Activated naive CD8-positive, alpha-beta T cell (primary cell): Measurements from ENCODE around the gene EIF1AY.
"Not testable (repeated sequence)": the region's sequence is repeated elsewhere in the genome, so short reads cannot be mapped to it uniquely, and the experiment has no call there.

Experiments
- H3K27ac Mint-ChIP-seq: one replicate; pipeline ENCODE4 v1.8.0; 2021; ENCODE audit warnings: mixed read lengths
- H3K27me3 Mint-ChIP-seq: one replicate; pipeline ENCODE4 v1.8.0; 2021; ENCODE audit warnings: mixed read lengths
- H3K36me3 Mint-ChIP-seq: one replicate; pipeline ENCODE4 v1.8.0; 2021; ENCODE audit warnings: mixed read lengths
- H3K4me1 Mint-ChIP-seq: one replicate; pipeline ENCODE4 v1.8.0; 2021; ENCODE audit warnings: low read depth, mixed read lengths
- H3K4me3 Mint-ChIP-seq: one replicate; pipeline ENCODE4 v1.8.0; 2021; ENCODE audit warnings: mild to moderate bottlenecking, mixed read lengths
- H3K9me3 Mint-ChIP-seq: one replicate; pipeline ENCODE4 v1.8.0; 2021; ENCODE audit warnings: low read depth, mixed read lengths

The EIF1AY gene, protein sequence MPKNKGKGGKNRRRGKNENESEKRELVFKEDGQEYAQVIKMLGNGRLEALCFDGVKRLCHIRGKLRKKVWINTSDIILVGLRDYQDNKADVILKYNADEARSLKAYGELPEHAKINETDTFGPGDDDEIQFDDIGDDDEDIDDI

DNA sequence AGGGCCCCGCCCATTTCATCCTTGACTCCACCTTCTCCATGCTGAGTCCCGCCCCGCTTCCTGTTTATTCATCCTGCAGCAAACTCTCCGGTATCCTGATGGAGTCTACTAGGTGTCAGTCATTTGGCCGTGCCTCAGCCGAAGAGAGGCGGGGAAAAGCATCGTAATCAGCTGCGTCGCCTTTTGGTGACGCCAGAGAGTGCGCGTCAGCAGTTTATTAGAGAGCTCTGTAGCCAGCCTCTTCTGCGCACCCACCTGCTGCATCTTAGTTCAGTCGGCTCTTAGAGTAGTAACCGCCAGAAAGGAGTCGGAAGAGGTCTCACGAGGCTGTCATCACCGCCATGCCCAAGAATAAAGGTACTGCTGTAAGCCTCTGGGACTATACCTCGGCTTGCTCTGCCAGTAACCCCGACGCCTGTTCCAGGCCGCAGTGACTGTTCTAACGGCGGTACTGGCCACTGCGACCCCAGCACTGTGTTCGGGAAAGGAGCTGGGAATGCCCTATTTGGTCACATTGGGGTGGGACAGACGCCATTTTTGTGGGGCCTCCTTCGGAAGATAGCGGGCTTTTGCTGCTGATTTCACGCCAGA lies at the start of gene EIF1AY:
EIF1AY (plus strand) TSS at position 246 of the 591 bp plus-strand sequence; CDS start at position 342, 96 bp downstream.
- peak within 1 kb of the TSS; percentile 97 for H3K27ac Mint-ChIP-seq
- peaks cover 42% of the 10 kb centered on the region for H3K4me1 Mint-ChIP-seq
- H3K36me3 Mint-ChIP-seq: no peaks in the 10 kb centered on the region
- peak within 1 kb of the TSS; percentile 92 for H3K4me3 Mint-ChIP-seq
- H3K27me3 Mint-ChIP-seq: no peaks in the 10 kb centered on the region
- H3K9me3 Mint-ChIP-seq: no peaks in the 10 kb centered on the region

DNA sequence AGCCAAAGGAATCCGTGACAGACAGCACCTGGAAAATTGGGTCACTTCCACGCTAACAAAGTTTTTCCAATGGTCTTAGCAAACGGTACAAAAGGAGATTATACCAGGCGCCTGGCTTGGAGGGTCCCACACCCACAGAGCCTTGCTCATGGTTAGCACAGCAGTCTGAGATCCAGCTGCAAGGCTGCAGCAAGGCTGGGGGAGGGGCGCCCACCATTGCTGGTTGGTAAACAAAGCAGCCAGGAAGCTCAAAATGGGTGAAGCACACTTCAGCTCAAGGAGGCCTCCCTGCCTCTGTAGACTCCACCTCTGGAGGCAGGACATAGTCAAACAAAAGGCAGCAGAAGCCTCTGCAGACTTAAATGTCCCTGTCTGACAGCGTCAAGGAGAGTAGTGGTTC lies 47.1 kb upstream of the EIF1AY start:
- H3K36me3 Mint-ChIP-seq: peaks cover 4% of the 10 kb centered on the region
- H3K4me3 Mint-ChIP-seq: no peak overlapping the region
- H3K27me3 Mint-ChIP-seq: no peaks in the 10 kb centered on the region
- H3K9me3 Mint-ChIP-seq: no peaks in the 10 kb centered on the region
- H3K27ac Mint-ChIP-seq: no peak overlapping the region
- H3K4me1 Mint-ChIP-seq: peaks cover 13% of the 10 kb centered on the region

GRCh38 chrY:20538186-20538585 lies 37.4 kb upstream of the EIF1AY start:
- H3K9me3 Mint-ChIP-seq: no peaks in the 10 kb centered on the region
- H3K36me3 Mint-ChIP-seq: no peaks in the 10 kb centered on the region
- no peak overlapping the region for H3K27ac Mint-ChIP-seq
- H3K4me1 Mint-ChIP-seq: peaks cover 25% of the 10 kb centered on the region
- no peak overlapping the region for H3K4me3 Mint-ChIP-seq
- H3K27me3 Mint-ChIP-seq: no peaks in the 10 kb centered on the region

GRCh38 chrY:20538933-20539332 lies 36.6 kb upstream of the EIF1AY start:
- H3K36me3 Mint-ChIP-seq: no peaks in the 10 kb centered on the region
- peaks cover 25% of the 10 kb centered on the region for H3K4me1 Mint-ChIP-seq
- no peaks in the 10 kb centered on the region for H3K9me3 Mint-ChIP-seq
- no peaks in the 10 kb centered on the region for H3K27me3 Mint-ChIP-seq
- H3K27ac Mint-ChIP-seq: peak overlapping the region; percentile 16
- H3K4me3 Mint-ChIP-seq: peak overlapping the region; percentile 4

GRCh38 chrY:20544451-20544960 lies 31.1 kb upstream of the EIF1AY start:
- no peaks in the 10 kb centered on the region for H3K9me3 Mint-ChIP-seq
- no peaks in the 10 kb centered on the region for H3K27me3 Mint-ChIP-seq
- H3K36me3 Mint-ChIP-seq: no peaks in the 10 kb centered on the region
- no peak overlapping the region for H3K4me3 Mint-ChIP-seq
- H3K27ac Mint-ChIP-seq: no peak overlapping the region
- peaks cover 7% of the 10 kb centered on the region for H3K4me1 Mint-ChIP-seq

- no peak overlapping the region for H3K4me3 Mint-ChIP-seq
- H3K36me3 Mint-ChIP-seq: no peaks in the 10 kb centered on the region
- no peaks in the 10 kb centered on the region for H3K27me3 Mint-ChIP-seq
- H3K4me1 Mint-ChIP-seq: no peaks in the 10 kb centered on the region
- H3K9me3 Mint-ChIP-seq: no peaks in the 10 kb centered on the region
- no peak overlapping the region for H3K27ac Mint-ChIP-seq
These were observed 29.5 kb upstream of the EIF1AY start for GRCh38 chrY:20546071-20546470.

DNA sequence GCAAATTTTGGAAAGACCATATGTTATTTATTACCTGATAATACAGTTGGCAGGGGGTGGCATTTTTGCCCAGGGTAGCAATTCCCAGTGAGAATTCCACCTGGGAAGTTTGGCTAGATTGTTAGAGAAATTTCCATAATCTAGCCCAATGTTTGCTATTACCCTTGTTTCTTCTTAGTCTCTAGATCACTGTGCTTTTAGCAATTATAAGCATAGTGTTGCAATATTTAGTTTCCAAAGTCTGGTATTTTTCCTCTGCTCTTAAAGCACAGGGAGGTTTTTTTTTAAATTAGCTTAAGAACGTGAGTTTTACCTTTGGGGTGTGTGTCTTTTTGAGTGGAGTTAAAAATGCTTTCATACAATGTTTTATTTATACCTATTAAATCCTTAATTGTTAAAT lies 26.3 kb upstream of the EIF1AY start:
- H3K4me3 Mint-ChIP-seq: no peak overlapping the region

DNA sequence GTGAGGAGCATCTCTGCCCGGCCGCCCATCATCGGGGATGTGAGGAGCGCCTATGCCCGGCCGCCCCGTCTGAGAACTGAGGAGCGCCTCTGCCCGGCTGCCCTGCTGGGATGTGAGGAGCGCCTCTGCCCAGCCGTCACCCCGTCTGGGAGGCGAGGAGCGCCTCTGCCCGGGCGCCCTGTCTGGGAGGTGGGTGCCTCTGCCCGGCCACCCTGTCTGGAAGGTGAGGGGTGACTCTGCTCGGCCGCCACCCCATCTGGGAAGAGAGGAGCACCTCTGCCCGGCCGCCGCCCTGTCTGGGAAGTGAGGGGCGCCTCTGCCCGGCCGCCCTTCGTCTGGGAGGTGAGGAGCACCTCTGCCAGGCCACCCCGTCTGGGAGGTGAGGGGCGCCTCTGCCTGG lies 23.7 kb upstream of the EIF1AY start:
- H3K4me1 Mint-ChIP-seq: no peaks in the 10 kb centered on the region
- no peak overlapping the region for H3K4me3 Mint-ChIP-seq
- no peaks in the 10 kb centered on the region for H3K36me3 Mint-ChIP-seq
- H3K27ac Mint-ChIP-seq: no peak overlapping the region
- no peaks in the 10 kb centered on the region for H3K9me3 Mint-ChIP-seq
- no peaks in the 10 kb centered on the region for H3K27me3 Mint-ChIP-seq

More for the DNA sequence above, 26.3 kb upstream of the EIF1AY start:
- Mint-ChIP-seq H3K27ac (no peak overlapping the region), H3K36me3 (no peaks in the 10 kb centered on the region), H3K4me1 (no peaks in the 10 kb centered on the region), H3K27me3 (no peaks in the 10 kb centered on the region), H3K9me3 (no peaks in the 10 kb centered on the region)

GRCh38 chrY:20552764-20553323 lies 22.7 kb upstream of the EIF1AY start:
- not testable (repeated sequence) for H3K27ac Mint-ChIP-seq, H3K4me3 Mint-ChIP-seq, H3K9me3 Mint-ChIP-seq, H3K4me1 Mint-ChIP-seq, H3K36me3 Mint-ChIP-seq, H3K27me3 Mint-ChIP-seq

DNA sequence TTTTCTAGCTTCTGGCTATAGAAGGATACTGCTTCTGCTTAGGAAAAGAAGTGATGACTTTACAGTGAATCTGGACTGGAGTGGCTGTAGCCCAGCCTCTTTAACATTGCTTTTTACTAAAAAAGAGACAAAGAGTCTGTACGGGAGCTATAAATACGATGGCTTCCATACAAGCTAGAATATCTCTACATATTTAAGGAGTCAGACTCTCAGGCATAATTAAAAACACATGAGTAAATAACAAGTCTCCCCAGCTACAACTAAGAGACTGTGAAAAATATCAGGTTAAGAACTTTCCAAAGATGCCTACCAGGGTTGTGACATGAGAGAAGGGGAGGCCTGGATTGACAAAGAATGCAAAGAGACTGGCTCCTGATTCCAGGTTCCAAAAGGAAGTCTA lies 19.8 kb upstream of the EIF1AY start:
- H3K4me3 Mint-ChIP-seq: no peak overlapping the region

DNA sequence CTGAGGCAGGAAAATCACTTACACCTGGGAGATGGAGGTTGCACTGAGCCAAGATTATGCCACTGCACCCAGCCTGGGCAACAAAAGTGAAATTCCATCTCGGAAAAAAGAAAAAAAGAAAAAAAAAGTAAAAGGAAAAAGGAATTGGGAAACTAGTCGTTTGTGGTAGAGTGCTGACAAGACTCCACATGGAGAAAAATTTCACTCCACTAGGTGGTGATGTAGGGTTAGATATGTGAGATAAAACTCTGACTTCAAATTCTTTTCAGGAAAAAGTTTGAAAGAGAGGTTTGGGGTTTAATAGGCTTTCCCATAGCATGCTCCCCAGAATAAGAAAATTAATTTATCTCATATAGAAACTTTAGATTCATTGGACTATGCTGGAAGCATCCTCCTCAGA lies 16.9 kb upstream of the EIF1AY start:
- H3K36me3 Mint-ChIP-seq: no peaks in the 10 kb centered on the region
- no peaks in the 10 kb centered on the region for H3K9me3 Mint-ChIP-seq
- H3K27ac Mint-ChIP-seq: no peak overlapping the region
- H3K4me1 Mint-ChIP-seq: no peaks in the 10 kb centered on the region
- no peak overlapping the region for H3K4me3 Mint-ChIP-seq
- no peaks in the 10 kb centered on the region for H3K27me3 Mint-ChIP-seq

More for the DNA sequence above, 19.8 kb upstream of the EIF1AY start:
- Mint-ChIP-seq H3K27ac (no peak overlapping the region), H3K27me3 (no peaks in the 10 kb centered on the region), H3K36me3 (no peaks in the 10 kb centered on the region), H3K4me1 (no peaks in the 10 kb centered on the region), H3K9me3 (no peaks in the 10 kb centered on the region)

DNA sequence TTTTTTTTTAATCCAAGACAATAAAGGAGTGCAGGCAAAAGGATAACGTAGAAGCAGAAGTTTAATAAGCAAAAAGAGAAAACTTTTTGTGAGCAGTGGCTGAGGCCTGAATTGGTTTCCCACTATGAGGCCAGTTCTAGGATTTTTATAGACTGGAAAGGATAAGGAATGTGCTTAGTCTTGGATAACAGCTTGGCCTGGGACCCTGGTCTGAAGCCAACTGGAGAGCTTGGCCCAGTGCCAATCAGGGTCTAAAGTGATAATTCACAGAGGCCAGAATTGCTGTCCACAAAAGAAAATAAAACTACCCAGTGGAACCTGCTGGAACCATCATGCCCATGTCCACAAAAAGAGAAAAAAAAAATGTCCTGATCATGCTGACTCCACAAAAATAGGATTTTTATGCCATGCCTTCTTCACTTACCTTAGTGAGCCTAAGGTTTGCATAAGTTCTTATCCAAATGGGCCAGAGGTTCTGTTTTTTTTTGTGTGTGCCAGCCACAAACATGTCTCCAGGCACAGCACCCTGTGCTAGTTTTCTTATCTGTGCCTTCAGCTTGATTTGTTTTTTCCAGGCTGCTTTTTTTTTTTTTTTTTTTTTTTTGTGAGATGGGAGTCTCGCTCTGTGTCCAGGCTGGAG lies 15.6 kb upstream of the EIF1AY start:
- no peaks in the 10 kb centered on the region for H3K36me3 Mint-ChIP-seq
- H3K4me1 Mint-ChIP-seq: no peaks in the 10 kb centered on the region
- no peak overlapping the region for H3K4me3 Mint-ChIP-seq
- no peak overlapping the region for H3K27ac Mint-ChIP-seq
- H3K27me3 Mint-ChIP-seq: no peaks in the 10 kb centered on the region
- H3K9me3 Mint-ChIP-seq: no peaks in the 10 kb centered on the region

GRCh38 chrY:20571306-20571705 lies 4.3 kb upstream of the EIF1AY start:
- peaks cover 21% of the 10 kb centered on the region for H3K4me1 Mint-ChIP-seq
- H3K9me3 Mint-ChIP-seq: no peaks in the 10 kb centered on the region

DNA sequence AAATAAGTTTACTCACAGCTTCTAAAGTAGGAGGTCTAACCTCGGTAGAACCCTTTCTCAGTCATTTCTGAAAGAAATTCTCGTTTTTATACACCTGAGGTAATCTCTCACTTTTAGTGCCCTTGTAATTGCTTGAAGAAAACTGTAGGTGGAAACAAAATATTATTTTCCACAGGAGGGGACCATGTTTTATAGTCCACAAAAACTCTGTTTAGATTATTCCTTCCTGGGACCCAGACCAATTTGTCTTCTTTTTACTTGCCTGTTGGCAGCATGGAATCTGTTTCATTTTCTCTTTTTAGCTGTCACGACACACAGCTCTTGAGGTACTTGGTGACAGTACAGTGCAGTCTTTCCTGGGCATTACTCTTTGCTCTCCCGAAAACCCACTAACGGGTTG lies 930 bp downstream of the EIF1AY start:
- H3K4me3 Mint-ChIP-seq: peak overlapping the region; percentile 92
- H3K36me3 Mint-ChIP-seq: no peaks in the 10 kb centered on the region
- no peaks in the 10 kb centered on the region for H3K9me3 Mint-ChIP-seq
- H3K27me3 Mint-ChIP-seq: no peaks in the 10 kb centered on the region
- H3K4me1 Mint-ChIP-seq: peaks cover 42% of the 10 kb centered on the region
- H3K27ac Mint-ChIP-seq: peak overlapping the region; percentile 97

More at GRCh38 chrY:20571306-20571705, 4.3 kb upstream of the EIF1AY start:
- Mint-ChIP-seq H3K27me3 (no peaks in the 10 kb centered on the region), H3K27ac (no peak overlapping the region), H3K36me3 (no peaks in the 10 kb centered on the region), H3K4me3 (no peak overlapping the region)

DNA sequence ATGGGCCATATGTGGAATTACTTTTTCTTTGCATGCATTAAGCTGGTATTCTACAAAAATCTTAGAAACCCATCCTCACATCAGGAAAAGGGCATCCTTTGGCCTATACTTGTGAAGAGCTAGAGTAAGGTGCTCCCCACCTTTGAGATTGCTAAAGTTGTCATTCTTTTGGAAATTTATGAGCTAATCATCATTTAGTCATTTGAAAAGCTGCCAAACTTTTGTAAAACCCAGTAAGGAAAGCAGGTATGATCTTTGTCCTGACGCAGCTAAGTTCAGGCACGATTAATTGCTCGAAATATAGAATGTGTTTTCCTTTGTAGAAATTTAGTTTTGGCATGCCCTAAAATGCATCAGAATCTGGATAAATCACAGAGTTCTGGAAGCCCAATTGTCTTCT lies 2.6 kb downstream of the EIF1AY start:
- peak overlapping the region; percentile 77 for H3K4me3 Mint-ChIP-seq
- peaks cover 42% of the 10 kb centered on the region for H3K4me1 Mint-ChIP-seq
- H3K9me3 Mint-ChIP-seq: no peaks in the 10 kb centered on the region
- H3K36me3 Mint-ChIP-seq: peaks cover 3% of the 10 kb centered on the region
- H3K27ac Mint-ChIP-seq: peak overlapping the region; percentile 46
- H3K27me3 Mint-ChIP-seq: no peaks in the 10 kb centered on the region
